Omental fat pad (tissue), 4 donors: ENCODE data around the gene DTX1. TPM values are rescaled to one million over a fixed set of nuclear protein-coding genes. Genes with fewer than 3 reads are reported as not detected.

Source experiments
- ATAC-seq: fragments of 150-250 bp; one replicate; pipeline ENCODE4 v1.9.1; 2016; ENCODE audit warnings: mild to moderate bottlenecking, moderate library complexity; ENCODE audit not compliant: low FRiP score
- DNase-seq: peaks from one replicate; pipeline ENCODE4 v3.0.0-alpha.2; 2019; ENCODE audit warnings: low spot score
- CTCF ChIP-seq, 3 donors: fragments of 450-650 bp; IDR thresholded peaks; one replicate each; pipeline ENCODE4 v1.5.1; 2016 to 2017; ENCODE audit warnings: antibody characterized with exemption in 3 of 3, mild to moderate bottlenecking in 3 of 3, moderate library complexity in 2 of 3
- total RNA-seq, 4 donors: library from RNA; depleted of rRNA; stranded (reverse); fragments of >200 nt; gene quantifications; one replicate each; pipeline ENCODE4 v1.1.0, GENCODE V29; 2016

DTX1 gene
- total RNA-seq, 4 donors from 2014 or later = 30.1 to 80.9 (median 35.5) TPM

DNA sequence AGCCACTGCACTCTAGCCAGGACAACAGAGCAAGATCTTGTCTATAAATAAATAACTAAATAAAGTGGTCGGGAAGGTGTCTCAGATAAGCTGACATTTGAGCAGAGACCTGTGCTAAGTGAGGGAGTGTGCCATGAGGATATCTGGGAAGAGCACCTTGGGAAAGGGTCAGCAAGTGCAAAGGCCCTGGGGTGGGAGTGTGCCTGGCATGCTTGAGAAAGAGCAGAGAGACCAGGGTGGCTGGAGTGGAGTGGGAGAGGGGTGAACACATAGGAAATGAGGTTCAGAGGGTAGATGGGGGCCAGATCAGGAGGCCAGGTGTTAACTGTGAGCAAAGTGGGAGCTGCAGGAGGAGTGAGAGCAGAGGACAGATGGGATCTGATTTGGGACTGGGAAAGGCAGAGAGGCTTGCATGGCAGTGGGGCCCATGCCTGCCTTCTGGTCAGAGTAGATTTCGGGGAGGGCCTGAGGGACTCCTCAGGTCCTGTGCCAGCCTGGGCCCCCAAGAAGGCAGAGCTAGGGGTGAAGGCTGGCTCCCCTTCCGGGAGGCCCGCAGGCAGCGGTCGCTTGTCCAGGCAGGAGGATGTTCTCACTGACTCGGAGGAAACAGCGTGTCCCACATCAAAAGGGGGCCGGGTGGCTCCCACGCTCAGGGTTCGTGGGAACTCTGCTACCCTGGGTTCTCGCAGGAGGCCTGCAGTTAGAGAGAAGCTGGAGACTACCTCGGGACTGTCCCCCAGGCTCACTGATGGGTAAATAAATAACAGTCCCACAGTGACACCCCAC lies 32.6 kb downstream of the DTX1 start:
- DNase-seq (no peak), ATAC-seq (no peak)
- no peak for TF ChIP-seq CTCF (IDR thresholded peaks at IDR 0.05)

DNA sequence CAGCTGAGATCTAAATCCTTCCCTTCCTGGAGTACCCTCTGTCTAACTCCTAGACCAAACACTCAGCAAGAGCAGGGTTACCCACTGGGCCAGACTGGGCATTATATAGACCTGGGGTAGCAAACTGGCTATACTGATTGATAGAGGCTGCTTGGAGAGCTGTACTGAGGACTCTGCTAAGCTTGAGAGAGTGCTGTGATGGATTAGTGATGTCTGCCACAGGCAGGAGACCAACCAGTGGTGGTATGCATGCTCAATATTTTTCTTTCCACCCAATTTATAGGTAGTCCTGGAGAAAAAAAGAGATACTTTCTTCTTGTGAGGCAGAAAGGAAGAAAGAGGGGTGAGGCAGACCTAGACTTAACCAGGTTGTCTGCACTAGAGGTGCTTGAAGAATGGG lies 33.3 kb downstream of the DTX1 start:
- DNase-seq (no peak), ATAC-seq (no peak)

GRCh38 chr12:113090740-113091139 lies 34.2 kb downstream of the DTX1 start:
- TF ChIP-seq CTCF (IDR thresholded peaks at IDR 0.05) = no peak
- DNase-seq (no peak), ATAC-seq (no peak)

More for the DNA sequence above, 33.3 kb downstream of the DTX1 start:
- TF ChIP-seq CTCF (IDR thresholded peaks at IDR 0.05) = no peak

DNA sequence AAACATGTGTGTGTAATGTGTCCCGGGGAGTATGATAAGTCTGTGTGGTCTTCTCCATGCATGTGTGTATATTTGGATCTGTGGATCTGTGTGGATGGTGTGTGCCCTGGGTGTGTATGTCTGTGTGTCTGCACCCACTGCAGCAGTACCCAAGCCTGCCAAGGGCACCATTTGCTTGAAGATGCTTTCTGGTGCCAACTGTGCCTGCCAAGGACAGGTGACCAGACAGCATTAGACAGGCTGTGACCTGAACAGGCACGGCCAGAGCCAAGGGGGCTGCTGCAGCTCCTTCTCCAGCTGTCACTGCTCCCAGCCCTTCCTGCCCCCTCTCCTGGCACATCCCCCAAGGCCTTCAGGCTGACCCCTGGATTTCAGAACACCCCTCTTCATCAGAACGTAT lies 35.0 kb downstream of the DTX1 start:
- DNase-seq (no peak), ATAC-seq (no peak)
- TF ChIP-seq CTCF (IDR thresholded peaks at IDR 0.05) = no peak

DNA sequence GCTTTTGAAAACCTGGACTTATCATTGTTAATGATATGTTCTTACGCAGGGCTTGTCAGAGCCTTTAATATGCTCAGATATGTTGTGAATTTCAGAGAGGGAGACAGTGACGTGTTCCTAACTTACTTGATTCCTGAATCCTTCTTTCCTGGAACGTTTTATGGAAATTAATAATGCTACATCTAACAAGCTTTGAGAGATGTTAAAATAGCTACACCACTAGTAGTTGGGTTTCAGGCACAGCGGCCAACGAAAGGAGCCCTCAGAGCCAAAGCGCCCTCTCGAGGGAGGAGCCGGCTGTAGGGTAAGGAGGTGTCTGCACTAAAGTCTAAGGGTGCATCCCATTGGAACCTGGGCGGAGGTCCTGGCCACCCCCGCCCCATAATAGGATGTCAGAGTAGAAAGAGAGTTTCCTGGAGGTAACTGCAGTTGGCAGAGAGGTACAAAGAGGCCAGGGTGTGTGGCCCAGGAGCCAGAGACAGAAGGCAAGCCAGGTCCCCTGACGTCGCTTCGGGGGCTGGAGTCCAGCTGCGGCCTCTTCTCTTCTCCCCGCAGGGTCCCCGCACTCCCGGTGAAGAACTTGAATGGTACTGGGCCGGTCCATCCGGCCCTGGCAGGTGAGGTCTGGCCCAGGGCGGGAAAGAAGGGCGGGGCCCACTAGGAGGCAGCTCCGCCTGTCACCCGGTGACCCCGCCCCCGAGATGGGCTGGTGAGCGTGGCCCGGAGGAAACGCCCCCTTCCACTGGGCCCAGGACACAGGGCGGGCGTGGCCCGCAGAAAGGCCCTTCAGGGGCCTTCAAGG lies 36.3 kb downstream of the DTX1 start:
- DNase-seq (no peak), ATAC-seq (no peak)
- TF ChIP-seq CTCF (IDR thresholded peaks at IDR 0.05) = no peak

- DNase-seq (no peak), ATAC-seq (no peak)
- no peak for TF ChIP-seq CTCF (IDR thresholded peaks at IDR 0.05)
Observed at GRCh38 chr12:113093409-113094101, 37.0 kb downstream of the DTX1 start.
